ENCODE results near the gene SURF2.

GRCh38 chr9:133369422-133369821 lies 13.1 kb downstream of the SURF2 start:
- TF ChIP-seq POLR2A (IDR thresholded peaks at IDR 0.05) = no peak
- no peak for TF ChIP-seq CTCF (IDR thresholded peaks at IDR 0.05)

All from right lobe of liver (tissue), 4 donors.